ENCODE data around the gene GPR142. TPM values are rescaled to one million over a fixed set of nuclear protein-coding genes. Genes with fewer than 3 reads are reported as not detected.

GPR142 gene
- total and polyA plus RNA-seq, 2 donors (not counting 3 experiments of a cell fraction or from before 2014, with no cell fraction given), result not detected

- no peaks in the 10 kb centered on the region for H3K4me1 ChIP-seq (ENCODE audit: control insufficient read depth, extremely low read depth, insufficient read depth, low read length)
- BruUV-seq (replicated peaks), result no TSS peak
- H3K9me1 ChIP-seq (replicated peaks; ENCODE audit: control insufficient read depth, extremely low read depth, insufficient read depth, low read length), result no peaks in the 10 kb centered on the region
- H3K27ac ChIP-seq (ENCODE audit: insufficient read depth, low read depth, low read length), result no peak overlapping the region
- no peaks in the 10 kb centered on the region for H3K27me3 ChIP-seq (ENCODE audit: control insufficient read depth in 2 of 2, insufficient read depth in 2 of 2, low read length in 2 of 2)
- H4K20me1 ChIP-seq (replicated peaks; ENCODE audit: control insufficient read depth, extremely low read depth, insufficient read depth, low read length), result no peaks in the 10 kb centered on the region
- no peak overlapping the region for H3K9ac ChIP-seq (replicated peaks; ENCODE audit: extremely low read depth, insufficient read depth, low read length)
- no peak for TF ChIP-seq FOS (IDR thresholded peaks at IDR 0.05; ENCODE audit: borderline replicate concordance, insufficient read depth, low read length)
- no peak for TF ChIP-seq POLR2A (IDR thresholded peaks at IDR 0.05; ENCODE audit: low read depth, low read length)
- no peak for TF ChIP-seq EZH2 (IDR thresholded peaks at IDR 0.05; ENCODE audit: borderline replicate concordance, low read depth, low read length, severe bottlenecking)
- TF ChIP-seq GATA2 (IDR thresholded peaks at IDR 0.05; ENCODE audit: insufficient read depth, insufficient read length, low read depth, low read length), result no peak
- no peak for TF ChIP-seq CTCF (IDR thresholded peaks at IDR 0.05; ENCODE audit: extremely low read depth in 1 of 2, insufficient read depth in 1 of 2, low read depth in 1 of 2, low read length in 2 of 2)
- no peak for TF ChIP-seq MAX (IDR thresholded peaks at IDR 0.05; ENCODE audit: insufficient read depth, insufficient read length)
- no peak for TF ChIP-seq JUN (IDR thresholded peaks at IDR 0.05; ENCODE audit: borderline replicate concordance, insufficient read depth, insufficient read length, low read depth)
- TF ChIP-seq MYC (IDR thresholded peaks at IDR 0.05; ENCODE audit: low read depth, low read length), result no peak
- TF ChIP-seq POLR2AphosphoS5 (IDR thresholded peaks at IDR 0.05; ENCODE audit: insufficient read depth, low read depth, low read length), result no peak
- ChIA-PET POLR2A (no interaction called here), CTCF (no interaction called here)
- no peak for FAIRE-seq
- no peaks in the 10 kb centered on the region for H3K9me3 ChIP-seq (replicated peaks; ENCODE audit: control insufficient read depth, insufficient read depth, low read length)
- H3K4me3 ChIP-seq (replicated peaks in 1 of 3; ENCODE audit: insufficient read depth in 1 of 3, low read depth in 1 of 3, low read length in 3 of 3), result no peak overlapping the region
- intact Hi-C loops (cut with micrococcal nuclease), result no loop called here
- no peak overlapping the region for H2AFZ ChIP-seq (ENCODE audit: low read depth, low read length)
- H3K4me2 ChIP-seq (ENCODE audit: insufficient read depth, low read length), result no peak overlapping the region
- no peaks in the 10 kb centered on the region for H3K36me3 ChIP-seq (ENCODE audit: control insufficient read depth in 2 of 2, extremely low read depth in 1 of 2, insufficient read depth in 2 of 2, low read length in 2 of 2)
- no peak for DNase-seq (ENCODE audit: low read depth, low spot score)
- H3K79me2 ChIP-seq (ENCODE audit: control insufficient read depth, insufficient read depth, low read length), result no peaks in the 10 kb centered on the region
- dilution Hi-C loops (cut with MboI; ENCODE audit: extremely low pct_ligation_motif_present, low sequenced_read_pairs), result no loop called here
Observed at GRCh38 chr17:74318391-74318790, 48.9 kb upstream of the GPR142 start.
